Measurements from ENCODE around the gene RORB. TPM values are rescaled to one million over a fixed set of nuclear protein-coding genes. Genes with fewer than 3 reads are reported as not detected.
A peak's percentile ranks its signal among the peaks of the same experiment; 100 is the strongest.

RORB gene
- total and polyA plus RNA-seq, 12 donors: 0.28 to 8.8 (median 3.7) TPM

DNA sequence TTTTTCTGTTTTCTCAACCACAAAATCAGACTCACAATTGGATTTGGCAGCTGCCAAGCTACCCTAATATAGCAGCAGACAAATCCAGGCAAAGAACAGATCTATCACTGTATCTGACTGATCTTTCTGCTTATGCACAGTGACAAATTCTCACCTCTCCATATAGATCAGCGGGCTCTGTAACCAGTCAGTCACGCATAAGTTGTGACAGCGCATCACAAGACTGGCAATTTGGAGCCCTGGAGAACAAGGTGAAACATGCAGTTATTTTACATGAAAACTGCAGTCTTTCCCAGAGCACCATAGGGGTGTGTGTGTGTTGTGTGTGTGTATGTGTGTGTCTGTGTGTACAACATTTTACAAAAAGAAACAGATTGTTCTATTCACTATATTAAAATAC lies 37.7 kb downstream of the RORB start:
- H3K4me1 ChIP-seq (replicated peaks in 1 of 2): no peaks in the 10 kb centered on the region
- intact Hi-C loops (cut with DNase I): no loop called here
- no peak for DNase-seq
- no peaks in the 10 kb centered on the region for H3K9me3 ChIP-seq (replicated peaks in 1 of 3)
- no peak for TF ChIP-seq POLR2A (IDR thresholded peaks at IDR 0.05)
- TF ChIP-seq, protein P1, sequence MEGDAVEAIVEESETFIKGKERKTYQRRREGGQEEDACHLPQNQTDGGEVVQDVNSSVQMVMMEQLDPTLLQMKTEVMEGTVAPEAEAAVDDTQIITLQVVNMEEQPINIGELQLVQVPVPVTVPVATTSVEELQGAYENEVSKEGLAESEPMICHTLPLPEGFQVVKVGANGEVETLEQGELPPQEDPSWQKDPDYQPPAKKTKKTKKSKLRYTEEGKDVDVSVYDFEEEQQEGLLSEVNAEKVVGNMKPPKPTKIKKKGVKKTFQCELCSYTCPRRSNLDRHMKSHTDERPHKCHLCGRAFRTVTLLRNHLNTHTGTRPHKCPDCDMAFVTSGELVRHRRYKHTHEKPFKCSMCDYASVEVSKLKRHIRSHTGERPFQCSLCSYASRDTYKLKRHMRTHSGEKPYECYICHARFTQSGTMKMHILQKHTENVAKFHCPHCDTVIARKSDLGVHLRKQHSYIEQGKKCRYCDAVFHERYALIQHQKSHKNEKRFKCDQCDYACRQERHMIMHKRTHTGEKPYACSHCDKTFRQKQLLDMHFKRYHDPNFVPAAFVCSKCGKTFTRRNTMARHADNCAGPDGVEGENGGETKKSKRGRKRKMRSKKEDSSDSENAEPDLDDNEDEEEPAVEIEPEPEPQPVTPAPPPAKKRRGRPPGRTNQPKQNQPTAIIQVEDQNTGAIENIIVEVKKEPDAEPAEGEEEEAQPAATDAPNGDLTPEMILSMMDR (IDR thresholded peaks at IDR 0.05): no peak
- H3K4me3 ChIP-seq: no peak overlapping the region
- no peak overlapping the region for H3K27ac ChIP-seq
- no peaks in the 10 kb centered on the region for H3K27me3 ChIP-seq
- H3K36me3 ChIP-seq (replicated peaks in 1 of 2): no peaks in the 10 kb centered on the region
- WGBS, 4 donors: 77 to 91% (median 86%) methylated on average over 3 of the region's 3 CpGs

DNA sequence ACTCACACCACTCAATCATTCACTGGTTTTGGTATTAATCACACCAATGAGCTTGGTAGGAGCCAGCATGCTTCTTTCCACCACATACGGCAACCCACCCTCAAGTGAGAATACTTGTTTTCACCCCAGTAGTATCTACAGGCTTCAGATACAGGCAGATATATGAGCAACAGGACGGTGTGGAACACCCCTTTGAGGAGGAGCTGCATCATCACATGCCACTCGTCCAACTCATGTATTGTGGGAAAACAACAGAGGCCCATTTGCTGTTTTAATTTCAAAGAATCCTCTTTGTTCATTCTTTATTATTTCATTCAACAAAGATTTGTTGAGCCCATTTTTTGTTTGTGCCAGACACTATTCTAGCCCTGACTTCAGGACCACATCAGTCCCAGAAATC lies 46.0 kb downstream of the RORB start:
- intact Hi-C loops (cut with DNase I): no loop called here
- 47 to 54% (median 50%) methylated on average over 3 of the region's 3 CpGs for WGBS, 4 donors
- H3K27me3 ChIP-seq: no peaks in the 10 kb centered on the region
- TF ChIP-seq POLR2A (IDR thresholded peaks at IDR 0.05): no peak
- TF ChIP-seq, protein P1 (IDR thresholded peaks at IDR 0.05): no peak
- no peak for DNase-seq
- H3K4me3 ChIP-seq: no peak overlapping the region
- no peak overlapping the region for H3K27ac ChIP-seq
- H3K36me3 ChIP-seq (replicated peaks in 1 of 2): no peaks in the 10 kb centered on the region
- H3K4me1 ChIP-seq (replicated peaks in 1 of 2): no peaks in the 10 kb centered on the region
- H3K9me3 ChIP-seq (replicated peaks in 1 of 3): no peaks in the 10 kb centered on the region

DNA sequence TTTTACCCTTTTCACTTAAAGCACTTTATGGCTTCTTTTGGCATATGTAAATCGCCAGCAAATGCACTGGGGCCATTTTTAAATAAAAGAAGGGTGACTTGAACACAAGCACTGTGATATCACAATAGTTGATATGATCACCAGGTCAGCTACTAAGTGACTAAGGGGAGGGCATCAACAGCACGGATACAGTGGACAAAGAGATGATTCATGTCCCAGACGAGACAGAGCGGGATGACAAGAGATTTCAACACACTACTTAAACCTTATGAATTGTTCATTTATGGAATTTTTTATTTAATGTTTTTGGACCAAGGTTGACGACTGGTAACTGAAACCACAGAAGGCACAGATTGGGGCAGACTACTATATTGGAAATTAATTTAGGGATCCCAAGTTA lies 54.1 kb downstream of the RORB start:
- Histone ChIP-seq H3K4me3 (no peak overlapping the region), H3K4me1 (replicated peaks in 1 of 2) (peaks cover 0 to 3% of the 10 kb centered on the region in 2 donors), H3K9me3 (replicated peaks in 1 of 3) (no peaks in the 10 kb centered on the region), H3K27ac (no peak overlapping the region), H3K36me3 (replicated peaks in 1 of 2) (no peaks in the 10 kb centered on the region), H3K27me3 (no peaks in the 10 kb centered on the region)
- intact Hi-C loops (cut with DNase I): no loop called here
- WGBS, 4 donors: 59 to 76% (median 63%) methylated on average over 5 of the region's 5 CpGs
- no peak for TF ChIP-seq POLR2A (IDR thresholded peaks at IDR 0.05)
- TF ChIP-seq, protein P1 (IDR thresholded peaks at IDR 0.05): no peak
- no peak for DNase-seq

DNA sequence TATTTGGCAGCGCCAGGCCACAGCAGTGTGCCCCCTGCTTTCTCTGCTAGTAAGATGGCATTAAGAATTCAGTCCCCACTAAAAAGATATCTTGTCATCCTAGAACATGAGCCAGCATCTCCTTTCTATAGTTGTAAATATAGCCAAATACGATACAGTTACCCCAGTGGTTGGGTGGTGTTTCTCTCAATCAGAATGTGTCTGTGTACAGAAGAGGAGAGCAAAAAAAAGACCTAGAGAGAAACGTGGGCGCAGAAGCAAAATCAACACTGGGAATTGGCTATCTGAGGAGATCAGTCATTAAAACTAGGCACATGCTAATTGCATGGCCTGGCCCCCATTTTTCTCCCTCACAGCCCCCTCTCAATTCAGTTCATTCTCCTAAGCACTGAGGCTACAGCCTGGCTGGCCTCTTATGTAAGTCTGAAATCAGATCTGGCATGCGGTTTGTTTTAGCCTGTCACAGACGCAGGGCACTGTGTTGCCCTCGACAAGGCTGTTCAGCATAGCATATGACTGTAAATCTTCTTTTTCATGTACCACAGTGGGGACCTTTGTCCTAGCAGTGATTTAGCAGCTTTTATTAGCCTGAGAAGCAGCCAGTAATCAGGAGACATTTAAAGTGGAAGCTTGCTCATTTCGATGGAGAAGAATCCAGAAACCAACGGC lies 57.8 kb downstream of the RORB start:
- TF ChIP-seq, protein P1 (IDR thresholded peaks at IDR 0.05): no peak
- peak in 1 of 2 donors; percentile 40 for TF ChIP-seq POLR2A (IDR thresholded peaks at IDR 0.05)
- H3K9me3 ChIP-seq (replicated peaks in 1 of 3): no peaks in the 10 kb centered on the region
- H3K4me1 ChIP-seq (replicated peaks in 1 of 2): peaks cover 3 to 11% of the 10 kb centered on the region in 2 donors
- H3K4me3 ChIP-seq: no peak overlapping the region
- no peaks in the 10 kb centered on the region for H3K36me3 ChIP-seq (replicated peaks in 1 of 2)
- peak overlapping the region in 3 of 5 donors; percentile 9 to 62 (median 38) for H3K27ac ChIP-seq
- intact Hi-C loops (cut with DNase I): no loop called here
- peak; percentile 37 to 83 (median 53) for DNase-seq
- H3K27me3 ChIP-seq: no peaks in the 10 kb centered on the region
- whole genome bisulfite sequencing, 4 donors: 34 to 40% (median 36%) methylated on average over 9 of the region's 9 CpGs

Data from adrenal gland (tissue), 12 donors.